Measurements from ENCODE around the gene AMN. TPM values are rescaled to one million over a fixed set of nuclear protein-coding genes. Genes with fewer than 3 reads are reported as not detected.

AMN gene
- total and polyA plus RNA-seq, 9 of the 15 experiments (the other 6 are each of a cell fraction or from before 2014, with no cell fraction given), result 0.04 to 0.14 TPM; not detected in 7

DNA sequence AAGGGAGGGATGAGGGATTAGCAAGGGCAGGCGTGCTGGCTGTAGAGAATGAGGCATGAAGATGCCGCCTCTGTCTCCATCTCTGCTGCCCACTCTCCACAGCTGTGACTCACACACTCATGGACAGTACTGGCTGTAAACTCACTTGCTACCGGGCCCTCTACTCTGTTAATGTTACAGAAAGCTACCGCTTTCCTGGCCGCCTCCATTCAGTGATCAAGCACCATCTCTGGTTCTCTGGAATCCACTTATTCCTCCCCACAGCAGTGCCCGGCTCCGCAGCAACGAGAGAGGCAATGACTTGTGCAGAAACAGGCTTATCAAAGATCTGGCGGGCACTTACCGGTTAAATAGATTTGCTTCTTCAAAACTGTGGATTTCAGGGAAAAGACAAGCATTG, 34.8 kb downstream of the AMN start (continued):
- TF ChIP-seq MECOM (CRISPR knock-in tag; IDR thresholded peaks at IDR 0.05), result no peak

DNA sequence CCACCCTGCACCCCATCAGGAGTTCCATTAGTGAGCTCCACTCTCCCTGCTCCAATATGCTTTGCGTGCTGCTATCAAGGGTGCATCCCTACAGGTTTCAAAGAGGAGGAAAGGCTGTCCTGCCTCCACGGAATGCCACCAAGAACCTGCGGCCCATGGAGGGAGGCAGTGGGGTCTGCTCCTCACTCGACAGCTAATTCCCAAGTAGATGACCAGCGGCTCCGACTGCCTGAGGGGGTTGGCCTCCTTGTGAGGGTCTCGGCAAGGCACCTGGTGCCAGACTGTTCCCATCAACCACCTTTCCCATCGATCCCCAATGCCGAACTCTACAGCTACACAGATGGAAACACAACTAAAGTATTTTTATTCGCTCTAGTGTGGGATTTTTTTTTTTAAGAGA, 36.0 kb downstream of the AMN start:
- TF ChIP-seq ZNF165 (CRISPR knock-in tag; IDR thresholded peaks at IDR 0.05; ENCODE audit: borderline replicate concordance), result no peak
- Histone ChIP-seq H3K79me2 (ENCODE audit: control insufficient read depth, insufficient read depth, low read length) (no peaks in the 10 kb centered on the region), H3K27ac (ENCODE audit: extremely low read depth, low read depth, low read length) (no peak overlapping the region), H4K20me1 (replicated peaks; ENCODE audit: control insufficient read depth, insufficient read depth, low read length) (no peaks in the 10 kb centered on the region), H3K4me2 (ENCODE audit: insufficient read depth, low read length) (no peak overlapping the region), H2AFZ (ENCODE audit: low read depth, low read length) (no peak overlapping the region), H3K4me3 (no peak overlapping the region), H3K9me1 (ENCODE audit: control insufficient read depth, insufficient read depth, low read length) (no peaks in the 10 kb centered on the region), H3K9me3 (replicated peaks; ENCODE audit: control insufficient read depth, insufficient read depth, low read depth, low read length) (no peaks in the 10 kb centered on the region), H3K36me3 (ENCODE audit: control insufficient read depth, insufficient read depth, low read length) (peaks cover 35% of the 10 kb centered on the region; the same call in 2 of the 3 replicates), H3K4me1 (replicated peaks in 1 of 2; ENCODE audit: control insufficient read depth in 2 of 2, insufficient read depth in 2 of 2, low read length in 2 of 2) (peaks cover 0 to 7% of the 10 kb centered on the region in 2 experiments; a peak in 2 of 5 replicates), H3K9ac (ENCODE audit: insufficient read depth in 1 of 2, low read depth in 2 of 2, low read length in 2 of 2) (no peak overlapping the region), H3K27me3 (ENCODE audit: control insufficient read depth in 2 of 2, insufficient read depth in 2 of 2, low read length in 2 of 2) (no peaks in the 10 kb centered on the region)
- POLR2A ChIA-PET, result no interaction called here
- FAIRE-seq (no peak), ATAC-seq (no peak), DNase-seq (ENCODE audit: extremely low read depth in 1 of 4, low spot score in 3 of 4) (no peak)
- CTCF ChIA-PET (ENCODE audit: low intra/inter-chr PET ratio), result no interaction called here
- BruUV-seq (replicated peaks), result no TSS peak
- intact Hi-C loops (cut with micrococcal nuclease), result no loop called here
- in situ Hi-C loops (cut with MboI), result no loop called here
- WGBS (ENCODE audit: insufficient coverage, low coverage, missing lambda C conversion rate), result 87% methylated on average over 8 of the region's 10 CpGs

DNA sequence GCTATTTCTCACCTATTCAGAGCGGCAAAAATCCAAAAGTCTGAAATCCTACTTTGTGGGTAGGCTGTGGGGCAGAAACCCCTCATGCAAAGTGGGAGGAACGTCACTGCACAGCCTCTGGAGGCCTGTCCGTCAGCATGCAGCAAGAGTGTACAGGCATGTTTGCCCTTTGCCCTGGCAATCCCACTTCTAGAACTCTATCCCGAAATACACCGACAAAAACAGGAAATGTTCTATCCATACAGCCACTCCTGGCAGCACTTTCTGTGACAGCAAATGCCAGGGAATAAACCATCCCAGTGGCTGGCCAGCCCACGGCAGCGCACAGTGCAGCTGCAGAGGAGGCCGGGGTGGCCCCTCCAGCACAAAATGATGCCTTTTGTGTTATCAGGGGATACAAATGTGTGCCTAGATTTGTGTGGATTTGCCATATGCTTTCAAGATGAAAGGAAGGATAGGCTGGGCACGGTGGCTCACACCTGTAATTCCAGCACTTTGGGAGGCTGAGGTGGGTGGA, 39.7 kb downstream of the AMN start:
- no peaks in the 10 kb centered on the region for H3K9me3 ChIP-seq (replicated peaks; ENCODE audit: control insufficient read depth, insufficient read depth, low read depth, low read length)
- DNase-seq (ENCODE audit: extremely low read depth in 1 of 4, low spot score in 3 of 4) (no peak), ATAC-seq (no peak), FAIRE-seq (no peak)
- H3K9ac ChIP-seq (ENCODE audit: insufficient read depth in 1 of 2, low read depth in 2 of 2, low read length in 2 of 2), result no peak overlapping the region
- ChIA-PET CTCF (ENCODE audit: low intra/inter-chr PET ratio) (no interaction called here), POLR2A (no interaction called here)
- H3K4me2 ChIP-seq (ENCODE audit: insufficient read depth, low read length), result no peak overlapping the region
- in situ Hi-C loops (cut with MboI), result no loop called here
- no peak overlapping the region for H3K4me3 ChIP-seq
- peaks cover 44% of the 10 kb centered on the region; the same call in 2 of the 3 replicates for H3K36me3 ChIP-seq (ENCODE audit: control insufficient read depth, insufficient read depth, low read length)
- H3K27me3 ChIP-seq (ENCODE audit: control insufficient read depth in 2 of 2, insufficient read depth in 2 of 2, low read length in 2 of 2), result no peaks in the 10 kb centered on the region
- BruUV-seq (replicated peaks), result no TSS peak
- no peak overlapping the region for H3K27ac ChIP-seq (ENCODE audit: extremely low read depth, low read depth, low read length)
- WGBS (ENCODE audit: insufficient coverage, low coverage, missing lambda C conversion rate), result 85% methylated on average over 8 of the region's 9 CpGs
- H3K79me2 ChIP-seq (ENCODE audit: control insufficient read depth, insufficient read depth, low read length), result no peaks in the 10 kb centered on the region
- H3K9me1 ChIP-seq (ENCODE audit: control insufficient read depth, insufficient read depth, low read length), result no peaks in the 10 kb centered on the region
- no peak overlapping the region for H2AFZ ChIP-seq (ENCODE audit: low read depth, low read length)
- peaks cover 0 to 5% of the 10 kb centered on the region in 2 experiments; a peak in 1 of 5 replicates for H3K4me1 ChIP-seq (replicated peaks in 1 of 2; ENCODE audit: control insufficient read depth in 2 of 2, insufficient read depth in 2 of 2, low read length in 2 of 2)
- H4K20me1 ChIP-seq (replicated peaks; ENCODE audit: control insufficient read depth, insufficient read depth, low read length), result no peaks in the 10 kb centered on the region
- intact Hi-C loops (cut with micrococcal nuclease), result no loop called here
- no peak for TF ChIP-seq CBX3 (IDR thresholded peaks at IDR 0.05; ENCODE audit: borderline replicate concordance in 1 of 2, low read length in 2 of 2)
- TF ChIP-seq, protein P1, sequence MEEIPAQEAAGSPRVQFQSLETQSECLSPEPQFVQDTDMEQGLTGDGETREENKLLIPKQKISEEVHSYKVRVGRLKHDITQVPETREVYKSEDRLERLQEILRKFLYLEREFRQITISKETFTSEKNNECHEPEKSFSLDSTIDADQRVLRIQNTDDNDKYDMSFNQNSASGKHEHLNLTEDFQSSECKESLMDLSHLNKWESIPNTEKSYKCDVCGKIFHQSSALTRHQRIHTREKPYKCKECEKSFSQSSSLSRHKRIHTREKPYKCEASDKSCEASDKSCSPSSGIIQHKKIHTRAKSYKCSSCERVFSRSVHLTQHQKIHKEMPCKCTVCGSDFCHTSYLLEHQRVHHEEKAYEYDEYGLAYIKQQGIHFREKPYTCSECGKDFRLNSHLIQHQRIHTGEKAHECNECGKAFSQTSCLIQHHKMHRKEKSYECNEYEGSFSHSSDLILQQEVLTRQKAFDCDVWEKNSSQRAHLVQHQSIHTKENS (CRISPR knock-in tag; IDR thresholded peaks at IDR 0.05), result no peak
- TF ChIP-seq, protein P2, sequence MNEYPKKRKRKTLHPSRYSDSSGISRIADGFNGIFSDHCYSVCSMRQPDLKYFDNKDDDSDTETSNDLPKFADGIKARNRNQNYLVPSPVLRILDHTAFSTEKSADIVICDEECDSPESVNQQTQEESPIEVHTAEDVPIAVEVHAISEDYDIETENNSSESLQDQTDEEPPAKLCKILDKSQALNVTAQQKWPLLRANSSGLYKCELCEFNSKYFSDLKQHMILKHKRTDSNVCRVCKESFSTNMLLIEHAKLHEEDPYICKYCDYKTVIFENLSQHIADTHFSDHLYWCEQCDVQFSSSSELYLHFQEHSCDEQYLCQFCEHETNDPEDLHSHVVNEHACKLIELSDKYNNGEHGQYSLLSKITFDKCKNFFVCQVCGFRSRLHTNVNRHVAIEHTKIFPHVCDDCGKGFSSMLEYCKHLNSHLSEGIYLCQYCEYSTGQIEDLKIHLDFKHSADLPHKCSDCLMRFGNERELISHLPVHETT (CRISPR knock-in tag; conservative IDR thresholded peaks at IDR 0.05 in 1 of 2, IDR thresholded peaks at IDR 0.05 in 1 of 2), result no peak
- TF ChIP-seq MTA3 (IDR thresholded peaks at IDR 0.05; ENCODE audit: borderline replicate concordance), result no peak
- TF ChIP-seq, protein P3, sequence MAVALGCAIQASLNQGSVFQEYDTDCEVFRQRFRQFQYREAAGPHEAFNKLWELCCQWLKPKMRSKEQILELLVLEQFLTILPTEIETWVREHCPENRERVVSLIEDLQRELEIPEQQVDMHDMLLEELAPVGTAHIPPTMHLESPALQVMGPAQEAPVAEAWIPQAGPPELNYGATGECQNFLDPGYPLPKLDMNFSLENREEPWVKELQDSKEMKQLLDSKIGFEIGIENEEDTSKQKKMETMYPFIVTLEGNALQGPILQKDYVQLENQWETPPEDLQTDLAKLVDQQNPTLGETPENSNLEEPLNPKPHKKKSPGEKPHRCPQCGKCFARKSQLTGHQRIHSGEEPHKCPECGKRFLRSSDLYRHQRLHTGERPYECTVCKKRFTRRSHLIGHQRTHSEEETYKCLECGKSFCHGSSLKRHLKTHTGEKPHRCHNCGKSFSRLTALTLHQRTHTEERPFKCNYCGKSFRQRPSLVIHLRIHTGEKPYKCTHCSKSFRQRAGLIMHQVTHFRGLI (CRISPR knock-in tag; IDR thresholded peaks at IDR 0.05), result no peak
- no peak for TF ChIP-seq SIN3B (IDR thresholded peaks at IDR 0.05; ENCODE audit: low read depth)
